Measurements from ENCODE around the gene AFF1.
"Not testable (repeated sequence)": the region's sequence is repeated elsewhere in the genome, so short reads cannot be mapped to it uniquely, and the experiment has no call there.

Gene AFF1

GRCh38 chr4:86972997-86973396 lies 38.2 kb downstream of the AFF1 start:
- Histone ChIP-seq H3K4me3 (ENCODE audit: low read depth, low read length) (no peak overlapping the region), H3K27me3 (ENCODE audit: control insufficient read depth, insufficient read depth, low read length) (no peaks in the 10 kb centered on the region), H3K4me1 (ENCODE audit: control insufficient read depth, insufficient read depth, low read length) (peaks cover 39% of the 10 kb centered on the region), H3K27ac (ENCODE audit: low read depth, low read length) (no peak overlapping the region), H3K9me3 (ENCODE audit: control insufficient read depth, insufficient read depth, low read length) (no peaks in the 10 kb centered on the region), H3K9ac (ENCODE audit: low read depth, low read length) (no peak overlapping the region), H3K36me3 (ENCODE audit: control insufficient read depth, insufficient read depth, low read length) (0 out of 2 replicates have a peak, but pooled peaks cover 3% of the 10 kb centered on the region)

DNA sequence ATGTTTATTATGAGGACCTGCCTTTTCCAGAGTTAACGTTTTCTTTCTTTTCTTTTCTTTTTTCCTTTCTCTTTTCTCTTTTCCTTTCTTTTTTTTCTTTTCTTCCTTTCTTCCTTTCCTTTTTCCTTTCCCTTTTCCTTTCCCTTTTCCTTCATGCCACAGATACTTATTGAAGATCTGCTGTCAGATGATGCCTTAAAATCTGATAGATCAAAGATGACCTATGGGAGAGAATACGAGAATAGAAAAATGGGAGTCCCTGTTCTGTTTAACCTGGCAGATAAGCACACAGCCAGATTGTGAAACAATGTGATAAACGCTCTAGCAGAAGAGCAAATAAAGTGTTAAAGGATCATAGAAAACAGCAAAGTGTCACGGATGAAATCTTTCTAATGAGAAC lies 38.9 kb downstream of the AFF1 start:
- H3K9me3 ChIP-seq (ENCODE audit: control insufficient read depth, insufficient read depth, low read length): no peaks in the 10 kb centered on the region
- H3K4me3 ChIP-seq (ENCODE audit: low read depth, low read length): no peak overlapping the region
- 0 out of 2 replicates have a peak, but pooled peaks cover 3% of the 10 kb centered on the region for H3K36me3 ChIP-seq (ENCODE audit: control insufficient read depth, insufficient read depth, low read length)
- no peak overlapping the region for H3K9ac ChIP-seq (ENCODE audit: low read depth, low read length)
- no peak overlapping the region for H3K27ac ChIP-seq (ENCODE audit: low read depth, low read length)
- H3K27me3 ChIP-seq (ENCODE audit: control insufficient read depth, insufficient read depth, low read length): no peaks in the 10 kb centered on the region
- peaks cover 33% of the 10 kb centered on the region for H3K4me1 ChIP-seq (ENCODE audit: control insufficient read depth, insufficient read depth, low read length)

DNA sequence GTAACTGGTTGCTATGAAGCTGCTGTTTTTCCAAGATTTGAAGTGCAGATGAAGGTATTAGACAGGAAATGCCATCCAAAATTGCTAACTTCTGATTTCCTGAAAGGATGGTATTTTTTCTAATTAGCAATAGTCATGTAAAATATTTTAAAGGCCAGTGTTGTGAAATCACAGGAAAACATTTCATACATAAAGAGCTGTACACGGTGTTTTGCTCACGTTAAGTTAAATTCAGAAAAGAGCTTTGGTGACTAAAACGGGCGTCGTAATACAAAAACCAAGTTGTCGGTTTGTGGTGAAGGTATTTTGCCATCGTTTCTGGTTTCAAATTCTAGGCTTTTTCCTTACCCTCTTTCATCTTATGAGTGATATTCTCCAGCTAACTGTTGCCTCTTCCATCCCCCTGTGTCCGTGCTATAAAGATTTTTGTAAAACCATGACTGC lies 39.8 kb downstream of the AFF1 start:
- Histone ChIP-seq H3K36me3 (ENCODE audit: control insufficient read depth, insufficient read depth, low read length) (0 out of 2 replicates have a peak, but pooled peaks cover 3% of the 10 kb centered on the region), H3K27ac (ENCODE audit: low read depth, low read length) (no peak overlapping the region), H3K4me3 (ENCODE audit: low read depth, low read length) (no peak overlapping the region), H3K27me3 (ENCODE audit: control insufficient read depth, insufficient read depth, low read length) (no peaks in the 10 kb centered on the region), H3K9me3 (ENCODE audit: control insufficient read depth, insufficient read depth, low read length) (no peaks in the 10 kb centered on the region), H3K9ac (ENCODE audit: low read depth, low read length) (no peak overlapping the region), H3K4me1 (ENCODE audit: control insufficient read depth, insufficient read depth, low read length) (peaks cover 32% of the 10 kb centered on the region)

GRCh38 chr4:86975927-86976326 lies 41.1 kb downstream of the AFF1 start:
- H3K27ac ChIP-seq (ENCODE audit: low read depth, low read length): no peak overlapping the region

GRCh38 chr4:86976801-86977485 lies 42.1 kb downstream of the AFF1 start:
- no peak overlapping the region for H3K4me3 ChIP-seq (ENCODE audit: low read depth, low read length)
- no peaks in the 10 kb centered on the region for H3K27me3 ChIP-seq (ENCODE audit: control insufficient read depth, insufficient read depth, low read length)
- no peaks in the 10 kb centered on the region for H3K9me3 ChIP-seq (ENCODE audit: control insufficient read depth, insufficient read depth, low read length)
- H3K4me1 ChIP-seq (ENCODE audit: control insufficient read depth, insufficient read depth, low read length): peaks cover 25% of the 10 kb centered on the region
- no peak overlapping the region for H3K27ac ChIP-seq (ENCODE audit: low read depth, low read length)
- peaks cover 6% of the 10 kb centered on the region; the same call in 1 of the 2 replicates for H3K36me3 ChIP-seq (ENCODE audit: control insufficient read depth, insufficient read depth, low read length)
- no peak overlapping the region for H3K9ac ChIP-seq (ENCODE audit: low read depth, low read length)

More at GRCh38 chr4:86975927-86976326, 41.1 kb downstream of the AFF1 start:
- no peak overlapping the region for H3K4me3 ChIP-seq (ENCODE audit: low read depth, low read length)
- no peaks in the 10 kb centered on the region for H3K27me3 ChIP-seq (ENCODE audit: control insufficient read depth, insufficient read depth, low read length)
- no peaks in the 10 kb centered on the region for H3K9me3 ChIP-seq (ENCODE audit: control insufficient read depth, insufficient read depth, low read length)
- H3K36me3 ChIP-seq (ENCODE audit: control insufficient read depth, insufficient read depth, low read length): 0 out of 2 replicates have a peak, but pooled peaks cover 3% of the 10 kb centered on the region
- H3K4me1 ChIP-seq (ENCODE audit: control insufficient read depth, insufficient read depth, low read length): peaks cover 22% of the 10 kb centered on the region
- no peak overlapping the region for H3K9ac ChIP-seq (ENCODE audit: low read depth, low read length)

DNA sequence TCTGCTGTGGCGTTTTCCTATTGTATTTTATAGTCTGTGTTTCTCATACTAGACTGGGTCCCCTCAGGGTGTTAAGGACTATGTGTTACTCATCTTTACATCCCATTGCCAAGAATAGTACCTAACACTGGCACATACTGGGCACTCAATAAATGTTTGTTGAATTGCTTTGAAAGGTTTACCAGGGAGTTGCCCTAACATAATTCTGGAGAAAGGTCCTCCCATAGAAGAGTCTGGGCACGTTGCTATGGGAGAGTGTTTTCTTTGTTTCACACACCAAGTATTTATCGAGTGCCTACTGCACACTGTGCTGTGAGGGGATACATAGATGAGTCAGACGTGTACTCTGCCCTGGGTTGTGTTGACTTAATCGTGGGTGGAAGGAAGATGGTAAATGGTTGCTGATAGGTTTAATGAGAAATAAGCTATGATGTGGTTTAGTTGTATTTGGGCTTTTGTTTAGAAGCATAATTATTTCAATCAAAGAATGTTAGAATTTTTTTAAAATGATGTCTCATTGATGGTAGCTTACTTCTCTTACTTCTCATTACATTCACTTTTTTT lies 42.9 kb downstream of the AFF1 start:
- peaks cover 6% of the 10 kb centered on the region; the same call in 1 of the 2 replicates for H3K36me3 ChIP-seq (ENCODE audit: control insufficient read depth, insufficient read depth, low read length)
- no peak overlapping the region for H3K9ac ChIP-seq (ENCODE audit: low read depth, low read length)
- H3K4me1 ChIP-seq (ENCODE audit: control insufficient read depth, insufficient read depth, low read length): peaks cover 23% of the 10 kb centered on the region
- no peaks in the 10 kb centered on the region for H3K27me3 ChIP-seq (ENCODE audit: control insufficient read depth, insufficient read depth, low read length)
- H3K4me3 ChIP-seq (ENCODE audit: low read depth, low read length): no peak overlapping the region
- peak overlapping the region; percentile 58 for H3K27ac ChIP-seq (ENCODE audit: low read depth, low read length)
- H3K9me3 ChIP-seq (ENCODE audit: control insufficient read depth, insufficient read depth, low read length): no peaks in the 10 kb centered on the region

- peaks cover 6% of the 10 kb centered on the region; the same call in 1 of the 2 replicates for H3K36me3 ChIP-seq (ENCODE audit: control insufficient read depth, insufficient read depth, low read length)
- H3K4me1 ChIP-seq (ENCODE audit: control insufficient read depth, insufficient read depth, low read length): peaks cover 15% of the 10 kb centered on the region
- H3K9ac ChIP-seq (ENCODE audit: low read depth, low read length): no peak overlapping the region
- H3K4me3 ChIP-seq (ENCODE audit: low read depth, low read length): no peak overlapping the region
- H3K27ac ChIP-seq (ENCODE audit: low read depth, low read length): no peak overlapping the region
- no peaks in the 10 kb centered on the region for H3K9me3 ChIP-seq (ENCODE audit: control insufficient read depth, insufficient read depth, low read length)
- no peaks in the 10 kb centered on the region for H3K27me3 ChIP-seq (ENCODE audit: control insufficient read depth, insufficient read depth, low read length)
Observed at GRCh38 chr4:86978709-86979108, 43.9 kb downstream of the AFF1 start.

- Histone ChIP-seq H3K4me3 (ENCODE audit: low read depth, low read length) (no peak overlapping the region), H3K27me3 (ENCODE audit: control insufficient read depth, insufficient read depth, low read length) (no peaks in the 10 kb centered on the region), H3K9me3 (ENCODE audit: control insufficient read depth, insufficient read depth, low read length) (no peaks in the 10 kb centered on the region), H3K9ac (ENCODE audit: low read depth, low read length) (no peak overlapping the region), H3K27ac (ENCODE audit: low read depth, low read length) (no peak overlapping the region), H3K4me1 (ENCODE audit: control insufficient read depth, insufficient read depth, low read length) (peaks cover 4% of the 10 kb centered on the region; the same call in 1 of the 2 replicates), H3K36me3 (ENCODE audit: control insufficient read depth, insufficient read depth, low read length) (peaks cover 6% of the 10 kb centered on the region; the same call in 1 of the 2 replicates)
Observed at GRCh38 chr4:86980230-86980629, 45.4 kb downstream of the AFF1 start.

- H3K27me3 ChIP-seq (ENCODE audit: control insufficient read depth, insufficient read depth, low read length): no peaks in the 10 kb centered on the region
- H3K9ac ChIP-seq (ENCODE audit: low read depth, low read length): no peak overlapping the region
- peaks cover 4% of the 10 kb centered on the region; the same call in 1 of the 2 replicates for H3K4me1 ChIP-seq (ENCODE audit: control insufficient read depth, insufficient read depth, low read length)
- H3K4me3 ChIP-seq (ENCODE audit: low read depth, low read length): no peak overlapping the region
- H3K27ac ChIP-seq (ENCODE audit: low read depth, low read length): no peak overlapping the region
- no peaks in the 10 kb centered on the region for H3K9me3 ChIP-seq (ENCODE audit: control insufficient read depth, insufficient read depth, low read length)
- peaks cover 5% of the 10 kb centered on the region; the same call in 1 of the 2 replicates for H3K36me3 ChIP-seq (ENCODE audit: control insufficient read depth, insufficient read depth, low read length)
Observed at GRCh38 chr4:86981789-86982188, 47.0 kb downstream of the AFF1 start.

- H3K36me3 ChIP-seq (ENCODE audit: control insufficient read depth, insufficient read depth, low read length); H3K27ac ChIP-seq (ENCODE audit: low read depth, low read length); H3K9me3 ChIP-seq (ENCODE audit: control insufficient read depth, insufficient read depth, low read length); H3K9ac ChIP-seq (ENCODE audit: low read depth, low read length); H3K4me3 ChIP-seq (ENCODE audit: low read depth, low read length); H3K27me3 ChIP-seq (ENCODE audit: control insufficient read depth, insufficient read depth, low read length); H3K4me1 ChIP-seq (ENCODE audit: control insufficient read depth, insufficient read depth, low read length): not testable (repeated sequence)
Observed at GRCh38 chr4:86985852-86986251, 51.0 kb downstream of the AFF1 start.

GRCh38 chr4:86989658-86990057 lies 54.8 kb downstream of the AFF1 start:
- H3K27me3 ChIP-seq (ENCODE audit: control insufficient read depth, insufficient read depth, low read length); H3K27ac ChIP-seq (ENCODE audit: low read depth, low read length); H3K4me1 ChIP-seq (ENCODE audit: control insufficient read depth, insufficient read depth, low read length); H3K9me3 ChIP-seq (ENCODE audit: control insufficient read depth, insufficient read depth, low read length); H3K9ac ChIP-seq (ENCODE audit: low read depth, low read length); H3K4me3 ChIP-seq (ENCODE audit: low read depth, low read length); H3K36me3 ChIP-seq (ENCODE audit: control insufficient read depth, insufficient read depth, low read length): not testable (repeated sequence)

Measured in HUES48 (cell line).